Stomach smooth muscle (tissue), 2 donors: Measurements from ENCODE around the gene LELP1.
"Not testable (repeated sequence)": the region's sequence is repeated elsewhere in the genome, so short reads cannot be mapped to it uniquely, and the experiment has no call there.

Source experiments
- H3K27ac ChIP-seq: one replicate; pipeline ENCODE4 v1.7.0; 2013; ENCODE audit warnings: mild to moderate bottlenecking, low read length, inconsistent platforms
- H3K27me3 ChIP-seq, 2 donors: one replicate each; pipeline ENCODE4 v1.7.0; 2013; ENCODE audit warnings: low read length in 2 of 2; ENCODE audit not compliant: insufficient read depth in 2 of 2, control insufficient read depth in 1 of 2
- H3K36me3 ChIP-seq, 2 donors: one replicate each; pipeline ENCODE4 v1.7.0; 2013; ENCODE audit warnings: low read length in 2 of 2; ENCODE audit not compliant: control insufficient read depth in 2 of 2, insufficient read depth in 2 of 2
- H3K4me1 ChIP-seq: one replicate; pipeline ENCODE4 v1.7.0; 2013; ENCODE audit warnings: low read length; ENCODE audit not compliant: control insufficient read depth, insufficient read depth
- H3K4me3 ChIP-seq, 2 donors: one replicate each; pipeline ENCODE4 v1.7.0; 2013; ENCODE audit warnings: low read length in 2 of 2
- H3K9ac ChIP-seq, 2 donors: one replicate each; pipeline ENCODE4 v1.7.0; 2013; ENCODE audit warnings: low read length in 2 of 2, mild to moderate bottlenecking in 1 of 2
- H3K9me3 ChIP-seq, 2 donors: one replicate each; pipeline ENCODE4 v1.7.0; 2013; ENCODE audit warnings: low read length in 2 of 2; ENCODE audit not compliant: control insufficient read depth in 2 of 2
- donor health status: healthy.
- donor health status: Pancreatic carcinoma.

LELP1 gene

DNA sequence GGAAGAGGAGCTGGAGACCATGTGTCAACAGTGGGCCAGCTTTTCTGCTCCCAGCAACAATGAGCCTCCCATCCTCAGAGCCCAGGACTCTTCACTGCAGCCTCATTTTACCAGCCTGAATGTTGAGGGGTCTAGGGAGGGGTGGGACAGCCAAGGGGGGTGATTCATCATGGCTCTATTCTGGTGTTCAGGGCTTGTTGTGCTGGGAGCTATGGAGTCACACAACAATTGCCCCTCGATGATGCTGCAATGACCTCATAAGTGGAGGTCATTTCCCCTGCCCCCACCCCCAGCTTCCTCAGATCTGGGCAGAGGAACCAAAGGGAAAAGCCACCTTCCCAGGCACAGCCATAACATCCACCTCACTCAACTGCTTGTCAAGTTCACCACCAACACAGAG is at the start of gene LELP1:
Gene LELP1 (plus strand): TSS at position 301 of the 400 bp plus-strand sequence. CDS start 1,278 bp downstream, outside the sequence.
- no peaks in the 10 kb centered on the region for H3K36me3 ChIP-seq
- no peak within 1 kb of the TSS for H3K4me3 ChIP-seq
- no peaks in the 10 kb centered on the region for H3K4me1 ChIP-seq
- H3K9me3 ChIP-seq: no peaks in the 10 kb centered on the region
- H3K27ac ChIP-seq: no peak within 1 kb of the TSS
- H3K9ac ChIP-seq: no peak within 1 kb of the TSS
- peaks cover 0 to 12% of the 10 kb centered on the region in 2 donors for H3K27me3 ChIP-seq

DNA sequence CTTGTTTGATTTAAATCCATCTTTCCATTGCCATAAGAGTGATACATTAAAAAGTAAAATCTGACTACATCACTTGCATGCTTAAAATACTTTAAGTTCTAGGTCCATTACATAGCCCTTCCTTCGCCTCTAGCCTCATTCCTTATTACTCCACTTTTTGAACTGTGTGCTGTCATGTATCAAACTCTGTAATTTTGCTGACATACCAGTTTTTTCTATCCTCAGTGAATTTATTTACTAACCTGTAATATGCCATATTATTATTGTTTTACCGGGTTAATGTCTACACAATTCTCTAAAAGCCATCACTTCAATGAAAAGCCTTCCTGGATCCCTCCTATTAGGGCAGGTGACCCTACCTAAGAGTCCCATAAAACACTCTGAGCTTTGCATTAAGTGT is 47.7 kb upstream of the LELP1 start:
- H3K27me3 ChIP-seq: no peaks in the 10 kb centered on the region
- no peak overlapping the region for H3K27ac ChIP-seq
- no peaks in the 10 kb centered on the region for H3K4me1 ChIP-seq
- H3K4me3 ChIP-seq: no peak overlapping the region
- no peaks in the 10 kb centered on the region for H3K36me3 ChIP-seq
- peaks cover 0 to 8% of the 10 kb centered on the region in 2 donors for H3K9me3 ChIP-seq
- no peak overlapping the region for H3K9ac ChIP-seq

DNA sequence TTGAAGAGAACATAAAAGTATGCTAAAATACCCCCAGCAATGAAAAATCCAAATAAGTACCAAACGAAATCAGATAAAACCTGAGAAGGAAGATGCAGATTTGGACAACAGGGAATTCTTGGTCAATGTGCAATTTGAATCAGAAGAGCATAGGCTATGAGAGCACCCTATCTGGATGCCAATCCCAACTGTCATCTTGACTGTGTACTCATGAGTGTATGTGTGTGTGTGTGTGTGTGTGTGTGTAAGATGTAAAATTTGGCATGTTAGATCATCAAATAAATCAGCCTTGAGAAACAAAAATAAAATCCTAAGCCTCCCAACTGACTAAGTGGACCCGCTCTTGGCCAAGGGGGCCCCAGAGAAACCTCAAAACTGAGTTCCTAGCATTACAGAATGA is 34.5 kb upstream of the LELP1 start:
- Histone ChIP-seq H3K36me3 (no peaks in the 10 kb centered on the region), H3K4me1 (no peaks in the 10 kb centered on the region), H3K9me3 (no peaks in the 10 kb centered on the region), H3K9ac (no peak overlapping the region), H3K27ac (no peak overlapping the region), H3K4me3 (no peak overlapping the region), H3K27me3 (no peaks in the 10 kb centered on the region)

DNA sequence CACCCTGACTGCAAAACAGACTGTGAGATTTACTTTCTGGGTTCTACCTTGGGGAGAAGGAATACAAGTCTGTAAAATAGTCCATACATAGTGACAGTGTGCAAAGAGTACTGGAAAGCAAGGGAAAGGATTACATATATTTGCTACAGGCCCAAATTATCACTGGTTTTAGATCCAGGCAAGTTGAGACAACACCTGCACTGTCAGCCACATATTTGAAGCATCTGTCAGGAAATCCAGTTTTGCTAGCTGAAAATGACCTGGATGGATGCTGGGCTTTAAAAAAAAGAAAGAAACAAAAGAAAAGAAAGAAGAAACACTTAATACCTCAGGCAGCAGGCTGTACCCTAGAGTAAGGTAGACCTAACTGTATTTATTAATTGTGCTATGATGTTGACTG is 28.6 kb upstream of the LELP1 start:
- no peak overlapping the region for H3K9ac ChIP-seq
- H3K27ac ChIP-seq: no peak overlapping the region
- H3K4me3 ChIP-seq: no peak overlapping the region
- no peaks in the 10 kb centered on the region for H3K36me3 ChIP-seq
- H3K4me1 ChIP-seq: no peaks in the 10 kb centered on the region
- no peaks in the 10 kb centered on the region for H3K9me3 ChIP-seq
- H3K27me3 ChIP-seq: no peaks in the 10 kb centered on the region

DNA sequence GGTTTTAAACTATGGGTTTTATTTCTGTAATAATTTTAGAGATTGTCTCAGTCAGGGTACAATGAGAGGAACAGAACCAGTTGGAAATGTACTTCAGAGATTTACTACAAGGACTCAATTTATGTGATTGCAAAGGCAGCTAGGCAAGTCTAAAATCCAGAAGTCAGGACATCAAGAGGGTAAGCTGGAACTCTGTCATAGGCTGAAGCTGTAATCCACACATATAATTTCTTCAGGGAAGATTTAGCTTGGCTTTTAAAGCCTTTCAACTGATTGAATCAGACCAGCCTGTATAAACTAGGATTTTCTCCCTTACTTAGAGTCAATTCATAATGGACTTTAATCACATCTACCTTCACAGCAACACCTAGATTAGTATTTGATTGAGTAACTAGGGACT is 24.3 kb upstream of the LELP1 start:
- Histone ChIP-seq H3K27me3 (no peaks in the 10 kb centered on the region), H3K4me1 (no peaks in the 10 kb centered on the region), H3K27ac (no peak overlapping the region), H3K36me3 (no peaks in the 10 kb centered on the region), H3K9me3 (no peaks in the 10 kb centered on the region), H3K4me3 (no peak overlapping the region), H3K9ac (no peak overlapping the region)

DNA sequence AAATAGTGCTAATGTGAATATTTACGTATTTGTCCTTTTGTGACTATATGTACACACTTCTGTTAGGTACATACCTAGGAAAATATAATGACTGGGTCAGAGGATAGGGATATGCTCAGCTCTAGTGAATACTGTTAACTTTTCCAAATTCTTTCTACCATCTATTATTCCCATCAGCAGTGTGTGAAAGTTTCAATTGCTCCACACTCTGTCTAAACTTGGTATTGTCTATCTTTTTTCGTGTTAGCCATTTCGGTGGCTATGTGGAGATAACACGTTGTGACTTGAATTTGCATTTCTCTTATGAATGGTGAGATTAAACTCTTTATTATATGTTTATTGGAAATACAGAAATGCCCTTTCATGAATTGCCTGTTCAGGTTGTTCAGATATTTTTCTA is 22.7 kb upstream of the LELP1 start:
- no peaks in the 10 kb centered on the region for H3K27me3 ChIP-seq
- H3K27ac ChIP-seq: no peak overlapping the region
- H3K9ac ChIP-seq: no peak overlapping the region
- no peaks in the 10 kb centered on the region for H3K9me3 ChIP-seq
- no peaks in the 10 kb centered on the region for H3K4me1 ChIP-seq
- H3K36me3 ChIP-seq: no peaks in the 10 kb centered on the region
- no peak overlapping the region for H3K4me3 ChIP-seq

DNA sequence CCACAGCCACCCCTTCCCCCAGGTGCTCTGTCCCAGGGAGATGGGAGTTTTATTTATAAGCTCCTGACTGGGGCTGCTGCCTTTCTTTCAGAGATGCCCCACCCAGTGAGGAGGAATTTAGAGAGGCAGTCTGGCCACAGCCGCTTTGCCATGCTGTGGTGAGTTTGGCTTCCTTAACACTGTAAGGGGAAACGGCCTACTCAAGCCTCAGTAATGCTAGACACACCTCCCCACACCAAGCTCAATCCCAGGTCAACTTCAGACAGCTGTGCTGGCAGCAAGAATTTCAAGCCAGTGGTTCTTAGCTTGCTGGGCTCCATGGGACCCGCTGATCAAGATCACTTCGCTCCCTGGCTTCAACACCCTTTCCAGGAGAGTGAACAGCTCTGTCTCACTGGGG is 14.9 kb upstream of the LELP1 start:
- H3K36me3 ChIP-seq, H3K4me3 ChIP-seq, H3K27me3 ChIP-seq, H3K27ac ChIP-seq, H3K9ac ChIP-seq, H3K4me1 ChIP-seq, H3K9me3 ChIP-seq: not testable (repeated sequence)

DNA sequence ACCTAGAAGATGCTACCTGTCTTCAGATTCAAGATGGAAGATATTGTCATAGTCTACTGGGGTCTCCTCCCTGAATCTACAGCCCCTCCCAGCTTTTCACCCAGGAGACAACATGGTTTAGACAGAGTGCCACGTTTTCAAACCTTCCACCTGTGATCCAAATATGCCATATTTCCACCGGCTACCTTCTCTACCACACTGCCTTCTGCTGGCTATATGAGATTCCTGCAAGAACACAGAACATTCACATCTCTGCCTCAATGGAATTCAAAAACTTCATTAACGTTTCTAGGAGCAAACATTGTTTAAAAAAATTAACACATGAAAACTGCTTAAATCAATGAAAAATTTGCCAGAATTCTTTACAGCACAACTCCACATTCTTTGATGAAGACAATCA is 12.9 kb upstream of the LELP1 start:
- Histone ChIP-seq H3K27ac (no peak overlapping the region), H3K4me1 (no peaks in the 10 kb centered on the region), H3K9ac (no peak overlapping the region), H3K36me3 (no peaks in the 10 kb centered on the region), H3K9me3 (peaks cover 0 to 3% of the 10 kb centered on the region in 2 donors), H3K4me3 (no peak overlapping the region), H3K27me3 (peaks cover 4 to 7% of the 10 kb centered on the region in 2 donors)

DNA sequence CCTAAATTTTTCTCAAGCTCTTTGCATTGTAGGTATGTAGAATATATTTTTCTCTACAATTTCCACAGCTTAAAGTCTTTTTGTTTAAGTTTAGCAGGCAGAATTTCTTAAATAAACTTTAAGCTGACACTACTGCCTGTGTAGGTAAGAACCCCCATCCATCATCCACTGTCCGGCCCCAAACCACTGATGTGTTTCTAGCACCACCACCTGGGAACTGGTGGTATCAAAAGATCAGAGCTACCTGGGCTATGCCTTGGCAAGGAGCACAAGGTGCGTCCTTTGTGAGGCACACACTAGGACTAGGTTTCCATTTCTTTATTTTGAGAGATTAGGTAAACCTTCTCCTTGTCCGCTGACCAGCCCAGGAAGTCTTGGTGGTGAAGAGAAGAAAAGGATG is 10.5 kb upstream of the LELP1 start:
- H3K27ac ChIP-seq: no peak overlapping the region
- H3K36me3 ChIP-seq: no peaks in the 10 kb centered on the region
- no peak overlapping the region for H3K4me3 ChIP-seq
- peaks cover 0 to 5% of the 10 kb centered on the region in 2 donors for H3K9me3 ChIP-seq
- H3K9ac ChIP-seq: no peak overlapping the region
- H3K27me3 ChIP-seq: peaks cover 4 to 7% of the 10 kb centered on the region in 2 donors
- no peaks in the 10 kb centered on the region for H3K4me1 ChIP-seq

DNA sequence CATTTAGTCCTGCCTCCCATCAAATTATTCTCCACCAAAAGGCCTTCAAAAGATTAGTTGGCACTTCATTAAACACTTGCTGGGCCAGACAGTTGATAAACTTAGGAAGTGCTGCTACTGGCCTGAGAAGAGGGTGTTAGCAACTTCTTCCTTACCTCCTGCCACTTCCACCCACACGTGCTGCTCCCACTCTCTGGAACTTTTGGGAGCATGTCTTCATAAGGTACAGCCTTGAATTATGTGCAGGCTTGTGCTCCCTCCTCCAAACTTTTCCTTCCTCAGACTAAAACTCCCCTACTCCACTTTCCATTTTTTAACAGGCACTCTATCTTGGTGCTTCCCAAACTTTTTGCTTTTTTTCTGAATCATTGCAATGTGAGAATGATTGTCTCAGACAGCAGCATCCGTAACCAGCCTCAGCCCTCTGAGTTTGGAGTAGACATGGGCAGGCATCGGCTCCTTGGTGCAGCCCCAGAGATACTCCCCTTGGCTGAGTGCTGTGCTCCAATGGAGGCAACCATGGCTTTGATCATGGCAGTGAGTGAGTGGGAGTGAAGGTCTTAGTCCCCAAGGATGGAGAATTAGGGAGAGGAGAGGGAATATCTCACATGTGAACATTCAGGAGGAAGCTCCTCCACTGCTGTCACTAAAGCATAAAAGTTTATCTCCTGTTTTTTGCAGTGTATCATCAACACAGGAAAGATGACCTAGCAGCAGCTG is 8.7 kb upstream of the LELP1 start:
- Histone ChIP-seq H3K36me3 (no peaks in the 10 kb centered on the region), H3K9me3 (peaks cover 0 to 5% of the 10 kb centered on the region in 2 donors), H3K4me1 (no peaks in the 10 kb centered on the region), H3K27me3 (peaks cover 6 to 11% of the 10 kb centered on the region in 2 donors), H3K4me3 (no peak overlapping the region), H3K9ac (no peak overlapping the region), H3K27ac (no peak overlapping the region)

DNA sequence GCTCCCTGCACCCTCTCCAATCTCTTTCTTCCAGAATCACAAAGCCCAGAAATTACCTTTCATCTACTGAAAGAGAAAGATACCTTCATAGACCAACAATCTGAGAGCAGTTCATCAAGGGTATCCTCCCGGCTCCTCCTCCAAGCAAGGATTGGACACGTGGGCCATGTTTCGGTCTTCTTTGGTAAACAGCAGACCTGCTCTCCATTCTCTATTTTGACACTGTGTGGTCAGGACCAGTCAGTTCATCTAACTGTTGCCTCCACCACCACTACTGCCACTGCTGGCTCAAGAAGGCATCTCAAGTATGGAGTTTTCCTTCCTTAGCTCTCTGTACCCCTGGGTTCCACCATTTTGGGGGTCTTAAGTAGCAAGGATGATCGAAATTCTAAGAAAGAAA is 8.0 kb upstream of the LELP1 start:
- Histone ChIP-seq H3K27me3 (peaks cover 2 to 11% of the 10 kb centered on the region in 2 donors), H3K27ac (no peak overlapping the region), H3K36me3 (no peaks in the 10 kb centered on the region), H3K4me3 (no peak overlapping the region), H3K4me1 (no peaks in the 10 kb centered on the region), H3K9me3 (peaks cover 0 to 5% of the 10 kb centered on the region in 2 donors), H3K9ac (no peak overlapping the region)
